IMR-90 (cell line): ENCODE data around the gene PHAX. TPM values are rescaled to one million over a fixed set of nuclear protein-coding genes. Genes with fewer than 3 reads are reported as not detected.

Experiments
- ATAC-seq: fragments of 200-7000 bp; cut with Tn5 transposase; 2 replicates; pipeline ENCODE4 v1.9.1; 2020; ENCODE audit warnings: low read depth, mild to moderate bottlenecking, moderate library complexity
- BruUV-seq: library from RNA; stranded (reverse); fragments of 400-500 nt; replicated peaks from 2 replicates; lab custom pipeline; 2021; lab: Mats Ljungman, UMichigan
- CTCF ChIA-PET: fragments of 300-600 bp; formaldehyde crosslinking; extraction: SDS; loops from one replicate; lab custom pipeline; 2021; ENCODE audit warnings: antibody characterized with exemption; lab: Yijun Ruan, JAX
- POLR2A ChIA-PET: fragments of 300-600 bp; sonication (Branson Sonifier 250); formaldehyde crosslinking; loops from one replicate; lab custom pipeline; 2022; ENCODE audit warnings: antibody characterized with exemption; ENCODE audit not compliant: unreplicated experiment; lab: Charles Lee
- DNase-seq: peaks from one replicate; pipeline ENCODE4 v3.0.0; 2013
- H2AFZ ChIP-seq: replicated peaks from 2 replicates; pipeline ENCODE3; 2013; ENCODE audit warnings: low read length, mild to moderate bottlenecking; ENCODE audit not compliant: poor library complexity
- H2AK5ac ChIP-seq: 2 replicates; pipeline ENCODE4 v1.6.1; 2013; ENCODE audit warnings: low read depth, low read length, inconsistent platforms
- H2AK9ac ChIP-seq: replicated peaks from 2 replicates; pipeline ENCODE3; 2013; ENCODE audit warnings: mild to moderate bottlenecking, low read depth, low read length, moderate library complexity; ENCODE audit not compliant: poor library complexity
- H2BK120ac ChIP-seq: 2 replicates; pipeline ENCODE4 v1.6.1; 2013; ENCODE audit warnings: low read depth, low read length, inconsistent platforms
- H2BK15ac ChIP-seq: 3 replicates; pipeline ENCODE4 v1.6.1; 2013; ENCODE audit warnings: low read depth, low read length, inconsistent platforms
- H2BK20ac ChIP-seq: 2 replicates; pipeline ENCODE4 v1.6.1; 2013; ENCODE audit warnings: low read depth, mild to moderate bottlenecking, inconsistent platforms, low read length, moderate library complexity
- H2BK5ac ChIP-seq: 2 replicates; pipeline ENCODE4 v1.6.1; 2013; ENCODE audit warnings: mild to moderate bottlenecking, low read depth, low read length, inconsistent platforms; ENCODE audit not compliant: poor library complexity, severe bottlenecking
- H3K14ac ChIP-seq: replicated peaks from 2 replicates; pipeline ENCODE4 v1.6.1; 2013; ENCODE audit warnings: low read depth, low read length, inconsistent platforms
- H3K18ac ChIP-seq: 2 replicates; pipeline ENCODE4 v1.6.1; 2013; ENCODE audit warnings: low read depth, low read length, control low read depth
- H3K23ac ChIP-seq: 2 replicates; pipeline ENCODE4 v1.6.1; 2013; ENCODE audit warnings: low read depth, low read length, inconsistent platforms
- H3K27ac ChIP-seq: 2 replicates; pipeline ENCODE4 v1.5.1; 2013; ENCODE audit warnings: mild to moderate bottlenecking, control low read depth, low read length; ENCODE audit not compliant: insufficient read depth
- H3K27me3 ChIP-seq: 2 replicates; pipeline ENCODE4 v1.6.1; 2013; ENCODE audit warnings: low read length; ENCODE audit not compliant: control insufficient read depth, insufficient read depth
- H3K36me3 ChIP-seq: 2 replicates; pipeline ENCODE4 v1.6.1; 2013; ENCODE audit warnings: low read length, mixed read lengths; ENCODE audit not compliant: control insufficient read depth, insufficient read depth
- H3K4ac ChIP-seq: 2 replicates; pipeline ENCODE4 v1.6.1; 2013; ENCODE audit warnings: low read depth, low read length, inconsistent platforms
- H3K4me1 ChIP-seq: 2 replicates; pipeline ENCODE4 v1.6.1; 2013; ENCODE audit warnings: low read length, mixed read lengths; ENCODE audit not compliant: control insufficient read depth, insufficient read depth
- H3K4me2 ChIP-seq: 2 replicates; pipeline ENCODE4 v1.6.1; 2013; ENCODE audit warnings: low read depth, mild to moderate bottlenecking, control low read depth, low read length, moderate library complexity
- H3K4me3 ChIP-seq: 2 replicates; pipeline ENCODE4 v1.5.1; 2013; ENCODE audit warnings: low read depth, mild to moderate bottlenecking, control low read depth, low read length, moderate library complexity; ENCODE audit not compliant: insufficient read depth
- H3K56ac ChIP-seq: 2 replicates; pipeline ENCODE4 v1.6.1; 2013; ENCODE audit warnings: low read length, inconsistent platforms; ENCODE audit not compliant: insufficient read depth; ENCODE audit errors: extremely low read depth
- H3K79me1 ChIP-seq, 2 experiments: 2 replicates each; pipeline ENCODE4 v1.6.1; 2013; ENCODE audit warnings: low read length in 2 of 2, inconsistent platforms in 1 of 2, low read depth in 1 of 2
- H3K9ac ChIP-seq: 2 replicates; pipeline ENCODE4 v1.6.1; 2013; ENCODE audit warnings: low read depth, low read length, control low read depth
- H3K9me1 ChIP-seq: 2 replicates; pipeline ENCODE4 v1.6.1; 2013; ENCODE audit warnings: low read length, inconsistent platforms; ENCODE audit not compliant: insufficient read depth
- H3K9me3 ChIP-seq: 2 replicates; pipeline ENCODE4 v1.6.1; 2013; ENCODE audit warnings: low read length; ENCODE audit not compliant: control insufficient read depth, insufficient read depth
- H4K20me1 ChIP-seq: 2 replicates; pipeline ENCODE4 v1.6.1; 2013; ENCODE audit warnings: low read length, inconsistent platforms; ENCODE audit not compliant: insufficient read depth
- H4K5ac ChIP-seq: 2 replicates; pipeline ENCODE4 v1.6.1; 2013; ENCODE audit warnings: mild to moderate bottlenecking, low read depth, low read length, control low read depth
- H4K8ac ChIP-seq, 2 experiments: 2 replicates each; pipeline ENCODE4 v1.6.1; 2013; ENCODE audit warnings: low read depth in 2 of 2, low read length in 2 of 2, control low read depth in 1 of 2, inconsistent platforms in 1 of 2
- H4K91ac ChIP-seq: 2 replicates; pipeline ENCODE4 v1.6.1; 2013; ENCODE audit warnings: low read depth, low read length, inconsistent platforms; ENCODE audit not compliant: insufficient read depth
- CEBPB ChIP-seq: IDR thresholded peaks from 2 replicates; pipeline ENCODE4 v1.6.1; 2012; ENCODE audit warnings: low read depth, low read length, improper control_type of control experiment
- RAD21 ChIP-seq: IDR thresholded peaks from 2 replicates; pipeline ENCODE4 v1.6.1; 2012; ENCODE audit warnings: low read length, improper control_type of control experiment
- RCOR1 ChIP-seq: IDR thresholded peaks from 2 replicates; pipeline ENCODE4 v1.6.1; 2012; ENCODE audit warnings: mild to moderate bottlenecking, low read length, improper control_type of control experiment; ENCODE audit not compliant: insufficient replicate concordance
- SMC3 ChIP-seq: fragments of 150-350 bp; IDR thresholded peaks from 2 replicates; pipeline ENCODE4 v1.6.1; 2016; ENCODE audit warnings: low read depth, mild to moderate bottlenecking, antibody characterized with exemption, low read length, moderate library complexity
- WGBS, 2 experiments: methylation state at CpG; one replicate each; pipeline versions ENCODE4 v1.1.5 to v1.1.7; 2013; ENCODE audit warnings: missing lambda C conversion rate in 2 of 2; ENCODE audit not compliant: insufficient read length in 1 of 2; ENCODE audit errors: extremely low coverage in 2 of 2; 5-methylcytosine and 5-hydroxymethylcytosine counted together
- dilution Hi-C: fragments of 300-500 bp; cut with HindIII; formaldehyde crosslinking; loops from one replicate; pipeline ENCODE4 v1.14.3; 2018; ENCODE audit warnings: low sequenced_read_pairs; ENCODE audit not compliant: unreplicated experiment
- in situ Hi-C: fragments of 300-500 bp; cut with MboI; formaldehyde crosslinking; loops from 3 replicates; pipeline ENCODE4 v1.14.3; 2019; ENCODE audit warnings: low sequenced_read_pairs, inconsistent platforms, mixed read lengths
- intact Hi-C: fragments of 100-400 bp; cut with micrococcal nuclease; formaldehyde crosslinking; loops from 2 replicates; pipeline ENCODE4 v1.10.0; 2022
- microRNA-seq, 2 experiments: library from miRNA; stranded (forward) in 1 of 2; unstranded in 1 of 2; fragments of 10-50 nt in 1 of 2; fragments of <30 nt in 1 of 2; gene quantifications in 1 of 2; microRNA quantifications in 1 of 2; one replicate each; pipeline versions ENCODE3 to v1.1.0; 2013 to 2020; ENCODE audit not compliant: insufficient read depth in 1 of 2, insufficient read length in 1 of 2, unreplicated experiment in 1 of 2
- polyA plus RNA-seq, 3 experiments: library from polyadenylated mRNA; depleted of rRNA; stranded (reverse); fragments of >200 nt; gene quantifications; 2 replicates each; pipeline ENCODE4 v1.2.3, GENCODE V29; 2012; ENCODE audit warnings: low replicate concordance in 1 of 3
- small RNA-seq, 5 experiments: library from RNA; depleted of rRNA; stranded (forward); fragments of <200 nt; gene quantifications; one replicate each; pipeline ENCODE3, GENCODE V24; 2012
- total RNA-seq: library from RNA; depleted of rRNA; stranded (reverse); fragments of >200 nt; gene quantifications from 2 replicates; pipeline ENCODE4 v1.2.3, GENCODE V29; 2012; rRNA removed
- TF ChIP-seq, protein P1 (sequence below): fragments of 150-350 bp; IDR thresholded peaks from 2 replicates; pipeline ENCODE4 v1.6.1; 2016; ENCODE audit warnings: low read depth, mild to moderate bottlenecking, low read length, moderate library complexity, borderline replicate concordance
- TF ChIP-seq, protein P2 (sequence below): conservative IDR thresholded peaks from 2 replicates; pipeline ENCODE4 v1.5.1; 2012; ENCODE audit warnings: mild to moderate bottlenecking, low read depth, low read length, improper control_type of control experiment

PHAX gene
- total and polyA plus RNA-seq, 2 of the 4 experiments (the other 2 are of a cell fraction), result 32.5 to 46.4 TPM

DNA sequence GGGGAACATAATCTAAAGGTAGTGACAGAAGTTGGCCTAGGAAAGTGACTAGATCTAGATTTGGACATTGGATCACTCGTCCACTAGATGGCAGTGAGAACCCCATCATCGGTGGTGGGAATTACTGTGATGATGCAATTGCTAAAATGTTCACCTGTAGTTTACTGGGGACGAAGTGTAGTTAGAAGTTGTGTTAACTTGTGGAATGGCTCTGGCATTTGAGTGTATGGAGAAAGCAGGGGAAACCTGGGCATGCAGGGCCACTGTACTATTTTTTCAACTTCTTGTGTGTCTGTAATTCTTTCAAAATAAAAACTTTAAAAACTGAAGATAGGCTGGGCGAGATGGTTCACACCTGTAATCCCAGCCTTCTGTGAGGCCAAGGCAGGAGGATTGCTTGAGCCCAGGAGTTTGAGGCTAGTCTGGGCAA lies 75.5 kb downstream of the PHAX start:
- H4K5ac ChIP-seq, result no peak overlapping the region
- no peak overlapping the region for H3K4me3 ChIP-seq
- H3K9ac ChIP-seq, result no peak overlapping the region
- DNase-seq (peak; percentile 60), ATAC-seq (peak; percentile 78)
- no TSS peak for BruUV-seq
- 0% methylated on average over 1 of the region's 4 CpGs; no CpG with 5 or more reads in 1 of the 2 experiments for WGBS, 2 experiments
- H2AK5ac ChIP-seq, result no peak overlapping the region
- ChIA-PET POLR2A (no interaction called here), CTCF (interaction anchor here (0.6 to 2.2 kb wide), 6 partner anchors 9 to 125 kb away, joined by 3 to 8 read pairs (median 4); no protein-coding TSS in a partner anchor)
- H4K8ac ChIP-seq, result no peak overlapping the region
- TF ChIP-seq, protein P1, sequence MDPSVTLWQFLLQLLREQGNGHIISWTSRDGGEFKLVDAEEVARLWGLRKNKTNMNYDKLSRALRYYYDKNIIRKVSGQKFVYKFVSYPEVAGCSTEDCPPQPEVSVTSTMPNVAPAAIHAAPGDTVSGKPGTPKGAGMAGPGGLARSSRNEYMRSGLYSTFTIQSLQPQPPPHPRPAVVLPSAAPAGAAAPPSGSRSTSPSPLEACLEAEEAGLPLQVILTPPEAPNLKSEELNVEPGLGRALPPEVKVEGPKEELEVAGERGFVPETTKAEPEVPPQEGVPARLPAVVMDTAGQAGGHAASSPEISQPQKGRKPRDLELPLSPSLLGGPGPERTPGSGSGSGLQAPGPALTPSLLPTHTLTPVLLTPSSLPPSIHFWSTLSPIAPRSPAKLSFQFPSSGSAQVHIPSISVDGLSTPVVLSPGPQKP, result no peak
- peak; percentile 82 for TF ChIP-seq RAD21
- TF ChIP-seq CEBPB, result peak; percentile 98
- no peak for TF ChIP-seq RCOR1
- TF ChIP-seq SMC3, result peak; percentile 66
- TF ChIP-seq, protein P2, sequence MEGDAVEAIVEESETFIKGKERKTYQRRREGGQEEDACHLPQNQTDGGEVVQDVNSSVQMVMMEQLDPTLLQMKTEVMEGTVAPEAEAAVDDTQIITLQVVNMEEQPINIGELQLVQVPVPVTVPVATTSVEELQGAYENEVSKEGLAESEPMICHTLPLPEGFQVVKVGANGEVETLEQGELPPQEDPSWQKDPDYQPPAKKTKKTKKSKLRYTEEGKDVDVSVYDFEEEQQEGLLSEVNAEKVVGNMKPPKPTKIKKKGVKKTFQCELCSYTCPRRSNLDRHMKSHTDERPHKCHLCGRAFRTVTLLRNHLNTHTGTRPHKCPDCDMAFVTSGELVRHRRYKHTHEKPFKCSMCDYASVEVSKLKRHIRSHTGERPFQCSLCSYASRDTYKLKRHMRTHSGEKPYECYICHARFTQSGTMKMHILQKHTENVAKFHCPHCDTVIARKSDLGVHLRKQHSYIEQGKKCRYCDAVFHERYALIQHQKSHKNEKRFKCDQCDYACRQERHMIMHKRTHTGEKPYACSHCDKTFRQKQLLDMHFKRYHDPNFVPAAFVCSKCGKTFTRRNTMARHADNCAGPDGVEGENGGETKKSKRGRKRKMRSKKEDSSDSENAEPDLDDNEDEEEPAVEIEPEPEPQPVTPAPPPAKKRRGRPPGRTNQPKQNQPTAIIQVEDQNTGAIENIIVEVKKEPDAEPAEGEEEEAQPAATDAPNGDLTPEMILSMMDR, result peak; percentile 86
- H4K20me1 ChIP-seq, result no peaks in the 10 kb centered on the region
- H3K27ac ChIP-seq, result no peak overlapping the region
- intact Hi-C loops, result loop anchor here (1.0 to 2.0 kb wide), 3 partner anchors 104 to 133 kb away; no protein-coding TSS in a partner anchor
- H3K4me1 ChIP-seq, result no peaks in the 10 kb centered on the region
- H2AK9ac ChIP-seq, result no peak overlapping the region
- no peak overlapping the region for H3K4ac ChIP-seq
- in situ Hi-C loops, result loop anchor here (5.0 to 10.0 kb wide), 3 partner anchors 99 to 639 kb away; partner anchors contain the start of gene LMNB1
- no peak overlapping the region for H3K23ac ChIP-seq
- no peaks in the 10 kb centered on the region for H3K9me3 ChIP-seq
- H2BK20ac ChIP-seq, result no peak overlapping the region
- H3K56ac ChIP-seq, result no peak overlapping the region
- H3K79me1 ChIP-seq, result no peaks in the 10 kb centered on the region
- H2AFZ ChIP-seq, result no peak overlapping the region
- no peak overlapping the region for H3K14ac ChIP-seq
- no peak overlapping the region for H2BK120ac ChIP-seq
- H3K36me3 ChIP-seq, result no peaks in the 10 kb centered on the region
- dilution Hi-C loops, result no loop called here
- no peak overlapping the region for H4K91ac ChIP-seq
- H3K4me2 ChIP-seq, result no peak overlapping the region
- H2BK15ac ChIP-seq, result no peak overlapping the region
- H2BK5ac ChIP-seq, result no peak overlapping the region
- H3K27me3 ChIP-seq, result no peaks in the 10 kb centered on the region; the same call in 1 of the 2 replicates
- H3K9me1 ChIP-seq, result no peaks in the 10 kb centered on the region
- H3K18ac ChIP-seq, result no peak overlapping the region

Small RNA genes lying within 50 kb of the gene (microRNA-seq; reads per million reads assigned to microRNA genes)
- gene BOLA3P3 (ENCODE audit: insufficient read depth, insufficient read length) (not detected), gene RNU6-290P (ENCODE audit: insufficient read depth, insufficient read length) (not detected)

Small RNA genes lying within 50 kb of the gene (small RNA-seq; reads per million reads assigned to genes)
- 0 reads per million in 5 experiments for gene BOLA3P3
- 0 to 0.60 (median 0) reads per million in 5 experiments for gene RNU6-290P

Other genes starting within 250 kb of the PHAX start
- 15.8 and 20.3 TPM in 2 replicates for gene GRAMD2B, start 177.5 kb upstream of the PHAX start, total RNA-seq
- 13.9 and 15.6 TPM in 2 replicates for gene GRAMD2B, start 177.5 kb upstream of the PHAX start, polyA plus RNA-seq (2012; rRNA removed)
- gene ALDH7A1, start 5.7 kb upstream of the PHAX start, total RNA-seq, result 40.9 and 43.9 TPM in 2 replicates
- gene ALDH7A1, start 5.7 kb upstream of the PHAX start, polyA plus RNA-seq (2012; rRNA removed), result 54.9 and 62.2 TPM in 2 replicates
- gene LMNB1, start 176.2 kb downstream of the PHAX start, total RNA-seq, result 53.6 and 68.6 TPM in 2 replicates
- 36.0 and 37.8 TPM in 2 replicates for gene LMNB1, start 176.2 kb downstream of the PHAX start, polyA plus RNA-seq (2012; rRNA removed)